GM12873 (cell line): Measurements from ENCODE around the gene GABBR2.

ENCODE experiments used
- CTCF ChIP-seq: IDR thresholded peaks from 2 replicates; pipeline ENCODE4 v1.5.1; 2012; ENCODE audit warnings: low read depth, mild to moderate bottlenecking, moderate library complexity, low read length, control low read depth; ENCODE audit not compliant: insufficient read depth; ENCODE audit errors: missing control alignments

GABBR2 gene

DNA sequence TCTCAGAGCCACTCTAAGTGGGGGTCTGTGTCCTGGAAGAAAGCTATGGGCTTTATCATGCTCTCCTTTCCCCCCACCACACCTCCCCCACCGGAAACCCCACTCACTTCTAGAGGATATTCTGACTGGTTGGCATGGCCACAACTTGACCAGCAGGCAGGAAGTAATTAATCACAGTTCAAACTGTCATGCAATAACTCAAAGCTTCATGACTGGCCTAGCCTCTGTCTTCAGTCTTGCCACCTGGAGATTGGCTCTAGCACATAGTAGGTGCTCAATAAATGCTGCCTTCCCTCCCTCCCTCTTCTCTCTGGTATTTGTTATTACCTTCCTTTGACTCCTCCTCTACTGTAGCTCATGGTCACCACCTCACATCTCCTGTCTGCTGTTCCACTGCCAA lies 124.7 kb downstream of the GABBR2 start:
- no peak for TF ChIP-seq CTCF

GRCh38 chr9:98583417-98583816 lies 125.3 kb downstream of the GABBR2 start:
- TF ChIP-seq CTCF = no peak

GRCh38 chr9:98580956-98581355 lies 127.8 kb downstream of the GABBR2 start:
- TF ChIP-seq CTCF = no peak

DNA sequence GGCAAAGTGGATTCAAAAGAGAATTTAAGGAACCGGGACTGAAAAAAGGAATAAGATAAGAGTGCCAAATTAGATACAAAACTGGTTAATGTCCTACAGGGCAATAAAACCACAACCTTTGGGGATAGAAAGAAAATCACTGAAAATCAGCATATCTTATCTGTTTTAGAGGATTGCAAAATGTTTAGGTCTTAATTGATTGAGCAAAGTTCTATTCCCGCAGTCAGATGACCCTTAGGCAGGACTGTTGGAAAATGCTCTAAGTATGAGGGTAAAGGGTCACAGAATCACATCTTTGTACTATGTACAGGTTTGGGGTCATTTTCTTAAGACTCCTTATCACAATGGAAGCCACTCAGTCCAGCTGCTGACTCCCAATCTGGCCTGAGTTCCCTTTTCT lies 129.0 kb downstream of the GABBR2 start:
- no peak for TF ChIP-seq CTCF

GRCh38 chr9:98577446-98577845 lies 131.3 kb downstream of the GABBR2 start:
- no peak for TF ChIP-seq CTCF

DNA sequence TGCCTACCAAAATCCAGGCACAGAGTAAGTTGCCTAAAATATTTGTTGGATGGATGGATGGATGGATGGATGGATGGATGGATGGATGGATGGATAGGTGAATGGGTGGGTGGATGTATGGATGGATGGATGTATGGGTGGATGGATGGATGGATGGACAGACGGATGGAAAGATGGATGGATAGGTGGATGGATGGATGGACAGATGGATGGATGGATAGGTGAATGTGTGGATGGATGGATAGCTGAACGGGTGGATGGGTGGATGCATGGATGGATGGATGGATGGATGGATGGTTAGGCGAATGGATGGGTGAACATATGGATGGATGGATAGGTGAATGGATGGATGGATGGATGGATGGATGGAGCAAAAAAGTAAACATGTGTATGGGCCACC lies 131.9 kb downstream of the GABBR2 start:
- no peak for TF ChIP-seq CTCF

- TF ChIP-seq CTCF = no peak
These were observed 132.4 kb downstream of the GABBR2 start for GRCh38 chr9:98576354-98576753.
